Thoracic aorta (tissue), 2 donors: ENCODE results near the gene CWC27. TPM values are rescaled to one million over a fixed set of nuclear protein-coding genes. Genes with fewer than 3 reads are reported as not detected.
"Not testable (repeated sequence)": the region's sequence is repeated elsewhere in the genome, so short reads cannot be mapped to it uniquely, and the experiment has no call there.

Source experiments
- ATAC-seq: fragments of 150-250 bp; one replicate; pipeline ENCODE4 v1.8.0; 2017; ENCODE audit warnings: low read depth; ENCODE audit not compliant: insufficient number of reproducible peaks, low FRiP score
- DNase-seq: peaks from one replicate; pipeline ENCODE4 v3.0.0-alpha.2; 2020; ENCODE audit warnings: low spot score
- H3K27ac ChIP-seq, 2 donors: fragments of 200-600 bp; sonication (generic); 1 replicate in 1 of 2; 2 replicates in 1 of 2; pipeline ENCODE4 v1.5.1; 2016; ENCODE audit warnings: mild to moderate bottlenecking in 2 of 2, moderate library complexity in 2 of 2
- H3K27me3 ChIP-seq: fragments of 200-600 bp; sonication (generic); replicated peaks from 2 replicates; pipeline ENCODE4 v1.6.0; 2016; ENCODE audit warnings: mild to moderate bottlenecking; ENCODE audit not compliant: insufficient read depth
- H3K36me3 ChIP-seq: fragments of 200-600 bp; sonication (generic); one replicate; pipeline ENCODE4 v1.5.1; 2016
- H3K4me1 ChIP-seq, 2 donors: fragments of 200-600 bp; sonication (generic); 1 replicate in 1 of 2; 2 replicates in 1 of 2; pipeline versions ENCODE4 v1.5.1 to v1.6.0; 2016; ENCODE audit warnings: low read depth in 2 of 2, mild to moderate bottlenecking in 1 of 2; ENCODE audit not compliant: control insufficient read depth in 1 of 2
- H3K4me3 ChIP-seq: fragments of 200-600 bp; sonication (generic); 2 replicates; pipeline ENCODE4 v1.5.1; 2016; ENCODE audit warnings: mild to moderate bottlenecking
- H3K9me3 ChIP-seq: fragments of 200-600 bp; sonication (generic); 2 replicates; pipeline ENCODE4 v1.5.1; 2016
- total RNA-seq, 2 donors: library from RNA; depleted of rRNA; stranded (reverse); fragments of >200 nt; gene quantifications; one replicate each; pipeline versions ENCODE4 v1.1.0 to v1.2.3, GENCODE V29; 2016
- TF ChIP-seq, protein P1 (sequence below): fragments of 200-600 bp; sonication (generic); IDR thresholded peaks from one replicate; pipeline ENCODE4 v1.5.1; 2019; ENCODE audit warnings: antibody characterized with exemption

The CWC27 gene
- total RNA-seq, 2 donors from 2014 or later: 13.4 to 24.8 TPM

DNA sequence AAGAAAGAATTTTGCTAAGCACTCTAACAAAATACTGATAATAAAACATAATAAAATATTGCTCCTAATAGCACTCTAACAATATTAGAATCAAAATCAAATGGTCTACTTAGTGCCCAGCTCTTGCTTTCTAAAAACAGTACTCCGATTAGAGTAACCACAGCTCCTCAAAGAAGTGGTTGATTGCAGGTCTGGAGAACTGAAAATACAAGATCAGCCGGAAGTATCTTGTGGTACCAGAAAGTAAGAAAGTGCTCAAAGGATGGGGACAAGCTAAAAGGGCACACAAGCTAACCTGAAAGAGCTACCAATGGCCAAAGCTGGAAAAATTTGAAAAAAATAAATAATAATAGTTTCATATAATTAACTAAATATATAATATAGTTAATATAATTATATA lies 119.2 kb downstream of the CWC27 start:
- TF ChIP-seq, protein P1, sequence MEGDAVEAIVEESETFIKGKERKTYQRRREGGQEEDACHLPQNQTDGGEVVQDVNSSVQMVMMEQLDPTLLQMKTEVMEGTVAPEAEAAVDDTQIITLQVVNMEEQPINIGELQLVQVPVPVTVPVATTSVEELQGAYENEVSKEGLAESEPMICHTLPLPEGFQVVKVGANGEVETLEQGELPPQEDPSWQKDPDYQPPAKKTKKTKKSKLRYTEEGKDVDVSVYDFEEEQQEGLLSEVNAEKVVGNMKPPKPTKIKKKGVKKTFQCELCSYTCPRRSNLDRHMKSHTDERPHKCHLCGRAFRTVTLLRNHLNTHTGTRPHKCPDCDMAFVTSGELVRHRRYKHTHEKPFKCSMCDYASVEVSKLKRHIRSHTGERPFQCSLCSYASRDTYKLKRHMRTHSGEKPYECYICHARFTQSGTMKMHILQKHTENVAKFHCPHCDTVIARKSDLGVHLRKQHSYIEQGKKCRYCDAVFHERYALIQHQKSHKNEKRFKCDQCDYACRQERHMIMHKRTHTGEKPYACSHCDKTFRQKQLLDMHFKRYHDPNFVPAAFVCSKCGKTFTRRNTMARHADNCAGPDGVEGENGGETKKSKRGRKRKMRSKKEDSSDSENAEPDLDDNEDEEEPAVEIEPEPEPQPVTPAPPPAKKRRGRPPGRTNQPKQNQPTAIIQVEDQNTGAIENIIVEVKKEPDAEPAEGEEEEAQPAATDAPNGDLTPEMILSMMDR: no peak
- no peak for DNase-seq
- Histone ChIP-seq H3K27me3 (no peaks in the 10 kb centered on the region), H3K4me1 (no peaks in the 10 kb centered on the region), H3K4me3 (no peak overlapping the region), H3K36me3 (no peaks in the 10 kb centered on the region), H3K9me3 (no peaks in the 10 kb centered on the region), H3K27ac (no peak overlapping the region)
- ATAC-seq: no peak

- no peak overlapping the region for H3K4me3 ChIP-seq
- H3K36me3 ChIP-seq: no peaks in the 10 kb centered on the region
- H3K4me1 ChIP-seq: no peaks in the 10 kb centered on the region
- peaks cover 5% of the 10 kb centered on the region for H3K9me3 ChIP-seq
- DNase-seq (no peak), ATAC-seq (no peak)
- no peak overlapping the region for H3K27ac ChIP-seq
- TF ChIP-seq, protein P1: no peak
- no peaks in the 10 kb centered on the region for H3K27me3 ChIP-seq
These were observed 127.0 kb downstream of the CWC27 start for GRCh38 chr5:64895748-64896147.

DNA sequence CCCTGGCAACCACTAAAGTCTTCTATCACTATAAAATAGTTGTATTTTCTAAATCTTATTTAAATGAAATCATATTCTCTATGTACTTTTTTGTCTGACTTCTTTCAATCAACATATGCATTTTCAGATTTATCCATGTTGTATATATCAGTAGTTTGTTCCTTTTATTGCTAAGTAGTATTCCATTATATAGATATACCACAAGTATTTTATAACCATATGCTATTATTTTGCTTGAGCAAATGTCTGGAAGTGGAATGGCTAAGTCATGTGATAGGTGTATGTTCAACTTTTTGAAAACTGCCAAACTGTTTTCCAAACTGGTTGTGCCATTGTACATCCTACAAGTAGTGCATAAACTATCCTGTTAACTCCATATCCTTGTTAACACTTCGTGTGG lies 131.1 kb downstream of the CWC27 start:
- TF ChIP-seq, protein P1: no peak
- Histone ChIP-seq H3K27me3 (no peaks in the 10 kb centered on the region), H3K4me3 (no peak overlapping the region), H3K9me3 (peaks cover 5% of the 10 kb centered on the region), H3K4me1 (no peaks in the 10 kb centered on the region), H3K27ac (no peak overlapping the region), H3K36me3 (no peaks in the 10 kb centered on the region)
- DNase-seq (no peak), ATAC-seq (no peak)

DNA sequence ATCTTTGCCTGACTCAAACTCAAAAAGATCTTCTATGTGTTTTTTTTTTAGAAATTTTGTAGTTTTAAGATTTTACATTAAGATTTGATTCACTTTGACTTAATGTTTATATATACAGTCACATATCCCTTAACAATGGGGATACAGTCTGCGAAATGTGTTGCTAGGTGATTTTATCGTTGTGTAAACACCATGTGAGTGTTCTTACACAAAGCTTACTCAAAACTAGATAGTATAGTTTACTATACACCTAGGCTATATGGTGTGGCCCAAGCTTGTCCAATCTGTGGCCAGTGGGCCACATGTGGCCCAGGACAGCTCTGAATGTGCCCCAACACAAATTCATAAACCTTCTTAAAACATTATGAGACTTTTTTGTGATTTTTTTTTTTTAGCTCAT lies 131.9 kb downstream of the CWC27 start:
- Histone ChIP-seq H3K4me3 (no peak overlapping the region), H3K27ac (no peak overlapping the region), H3K9me3 (peaks cover 5% of the 10 kb centered on the region), H3K36me3 (no peaks in the 10 kb centered on the region), H3K4me1 (no peaks in the 10 kb centered on the region), H3K27me3 (no peaks in the 10 kb centered on the region)
- TF ChIP-seq, protein P1: no peak
- ATAC-seq (no peak), DNase-seq (no peak)

DNA sequence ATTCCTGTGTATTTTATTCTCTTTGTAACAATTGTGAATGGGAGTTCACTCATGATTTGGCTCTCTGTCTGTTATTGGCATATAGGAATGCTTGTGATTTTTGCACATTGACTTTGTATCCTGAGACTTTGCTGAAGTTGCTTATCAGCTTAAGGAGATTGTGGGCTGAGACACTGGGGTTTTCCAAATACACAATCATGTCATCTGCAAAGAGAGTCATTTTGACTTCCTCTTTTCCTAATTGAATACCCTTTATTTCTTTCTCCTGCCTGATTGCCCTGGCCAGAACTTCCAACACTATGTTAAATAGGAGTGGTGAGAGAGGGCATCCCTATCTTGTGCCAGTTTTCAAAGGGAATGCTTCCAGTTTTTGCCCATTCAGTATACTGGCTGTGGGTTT lies 138.7 kb downstream of the CWC27 start:
- not testable (repeated sequence) for H3K9me3 ChIP-seq, H3K27me3 ChIP-seq, H3K36me3 ChIP-seq, H3K4me1 ChIP-seq, DNase-seq, H3K27ac ChIP-seq, H3K4me3 ChIP-seq, ATAC-seq

GRCh38 chr5:64914396-64914795 lies 145.7 kb downstream of the CWC27 start:
- ATAC-seq (no peak), DNase-seq (no peak)
- Histone ChIP-seq H3K27ac (no peak overlapping the region), H3K9me3 (peaks cover 5% of the 10 kb centered on the region), H3K27me3 (no peaks in the 10 kb centered on the region), H3K36me3 (no peaks in the 10 kb centered on the region), H3K4me1 (no peaks in the 10 kb centered on the region), H3K4me3 (no peak overlapping the region)
- TF ChIP-seq, protein P1: no peak
